Activated naive CD8-positive, alpha-beta T cell (primary cell): ENCODE results near the gene FERMT2.

ENCODE experiments used
- H3K27ac Mint-ChIP-seq: one replicate; pipeline ENCODE4 v1.8.0; 2021; ENCODE audit warnings: mixed read lengths
- H3K27me3 Mint-ChIP-seq: one replicate; pipeline ENCODE4 v1.8.0; 2021; ENCODE audit warnings: mixed read lengths
- H3K36me3 Mint-ChIP-seq: one replicate; pipeline ENCODE4 v1.8.0; 2021; ENCODE audit warnings: mixed read lengths
- H3K4me1 Mint-ChIP-seq: one replicate; pipeline ENCODE4 v1.8.0; 2021; ENCODE audit warnings: low read depth, mixed read lengths
- H3K4me3 Mint-ChIP-seq: one replicate; pipeline ENCODE4 v1.8.0; 2021; ENCODE audit warnings: mild to moderate bottlenecking, mixed read lengths
- H3K9me3 Mint-ChIP-seq: one replicate; pipeline ENCODE4 v1.8.0; 2021; ENCODE audit warnings: low read depth, mixed read lengths

Gene FERMT2, protein sequence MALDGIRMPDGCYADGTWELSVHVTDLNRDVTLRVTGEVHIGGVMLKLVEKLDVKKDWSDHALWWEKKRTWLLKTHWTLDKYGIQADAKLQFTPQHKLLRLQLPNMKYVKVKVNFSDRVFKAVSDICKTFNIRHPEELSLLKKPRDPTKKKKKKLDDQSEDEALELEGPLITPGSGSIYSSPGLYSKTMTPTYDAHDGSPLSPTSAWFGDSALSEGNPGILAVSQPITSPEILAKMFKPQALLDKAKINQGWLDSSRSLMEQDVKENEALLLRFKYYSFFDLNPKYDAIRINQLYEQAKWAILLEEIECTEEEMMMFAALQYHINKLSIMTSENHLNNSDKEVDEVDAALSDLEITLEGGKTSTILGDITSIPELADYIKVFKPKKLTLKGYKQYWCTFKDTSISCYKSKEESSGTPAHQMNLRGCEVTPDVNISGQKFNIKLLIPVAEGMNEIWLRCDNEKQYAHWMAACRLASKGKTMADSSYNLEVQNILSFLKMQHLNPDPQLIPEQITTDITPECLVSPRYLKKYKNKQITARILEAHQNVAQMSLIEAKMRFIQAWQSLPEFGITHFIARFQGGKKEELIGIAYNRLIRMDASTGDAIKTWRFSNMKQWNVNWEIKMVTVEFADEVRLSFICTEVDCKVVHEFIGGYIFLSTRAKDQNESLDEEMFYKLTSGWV

DNA sequence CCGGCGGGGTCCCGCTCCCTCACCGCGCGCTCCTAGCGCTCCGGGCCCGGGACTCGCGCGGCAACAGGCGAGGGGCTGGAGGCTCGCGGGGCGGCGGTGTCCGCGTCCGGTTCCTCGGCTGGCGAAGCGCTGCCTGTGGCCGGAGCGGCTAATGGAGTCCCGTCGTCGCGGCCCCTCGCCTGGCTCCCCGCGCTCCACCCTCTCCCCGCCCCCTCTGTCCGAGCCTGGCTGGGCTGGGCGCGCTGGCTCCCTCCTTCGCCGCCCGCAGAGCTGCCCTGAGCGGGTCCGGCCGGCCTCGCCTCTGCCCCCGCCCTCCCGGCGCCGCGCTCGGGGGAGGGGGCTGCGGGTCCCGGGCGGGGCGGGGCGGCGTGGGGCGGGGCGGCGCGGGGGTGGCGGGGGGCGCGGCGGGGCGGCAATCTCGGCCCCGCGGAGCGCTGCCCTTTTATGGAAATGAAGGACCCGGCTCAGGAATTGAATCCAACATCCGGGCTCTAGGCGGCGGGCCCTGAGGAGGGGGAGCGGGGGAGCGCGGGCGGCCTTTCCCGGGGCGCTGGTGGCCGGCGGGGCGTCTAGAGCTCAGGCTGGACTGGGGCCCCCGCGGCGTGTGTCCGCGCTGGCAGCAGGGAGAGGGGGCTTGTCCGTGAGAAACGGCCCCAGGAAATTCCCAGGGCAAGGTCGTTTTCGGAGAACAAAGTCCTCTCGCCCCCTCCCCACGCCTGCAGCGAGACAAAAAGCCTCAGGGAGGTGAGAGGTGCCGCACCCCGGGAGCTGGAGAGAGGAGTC, at the start of gene FERMT2:
FERMT2 (minus strand) TSS at position 153 of the 783 bp plus-strand sequence. CDS start 482 bp downstream, outside the sequence.
- Mint-ChIP-seq H3K36me3 (no peaks in the 10 kb centered on the region), H3K27me3 (peaks cover 39% of the 10 kb centered on the region), H3K4me1 (peaks cover 21% of the 10 kb centered on the region), H3K9me3 (no peaks in the 10 kb centered on the region), H3K27ac (no peak within 1 kb of the TSS), H3K4me3 (peak within 1 kb of the TSS; percentile 74)

DNA sequence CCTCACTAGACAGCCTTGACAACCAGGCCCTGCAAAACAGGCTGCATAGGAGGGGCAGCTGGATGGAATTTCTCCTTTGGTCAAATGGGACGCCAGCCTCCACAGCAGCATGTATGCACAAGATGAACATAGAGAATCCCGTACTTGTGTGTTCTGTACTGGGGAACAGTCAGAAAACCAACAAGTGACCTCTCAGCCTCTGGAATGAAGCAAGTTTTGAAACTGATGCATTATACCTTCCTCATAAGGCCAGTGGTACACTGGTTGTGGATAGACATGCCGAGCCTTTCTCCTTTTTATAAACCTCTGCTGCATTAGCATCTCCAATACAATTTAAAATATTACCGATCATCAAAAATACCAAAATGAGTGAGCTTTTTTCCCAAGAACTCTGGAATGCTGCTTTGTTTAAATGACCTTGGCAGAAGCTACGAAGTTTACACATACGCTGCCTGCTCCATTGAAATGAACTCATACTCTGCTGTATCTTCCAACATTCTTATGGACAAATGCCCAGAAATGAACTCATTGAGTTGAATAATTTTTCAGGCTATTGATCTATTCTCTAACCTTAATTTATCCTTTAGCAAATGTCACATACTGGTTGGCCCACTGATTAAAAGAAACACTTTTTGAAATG, 47.6 kb upstream of the FERMT2 start:
- peaks cover 2% of the 10 kb centered on the region for H3K27me3 Mint-ChIP-seq
- H3K36me3 Mint-ChIP-seq = peaks cover 5% of the 10 kb centered on the region
- H3K9me3 Mint-ChIP-seq = no peaks in the 10 kb centered on the region
- H3K4me3 Mint-ChIP-seq = no peak overlapping the region
- no peak overlapping the region for H3K27ac Mint-ChIP-seq
- H3K4me1 Mint-ChIP-seq = no peaks in the 10 kb centered on the region

DNA sequence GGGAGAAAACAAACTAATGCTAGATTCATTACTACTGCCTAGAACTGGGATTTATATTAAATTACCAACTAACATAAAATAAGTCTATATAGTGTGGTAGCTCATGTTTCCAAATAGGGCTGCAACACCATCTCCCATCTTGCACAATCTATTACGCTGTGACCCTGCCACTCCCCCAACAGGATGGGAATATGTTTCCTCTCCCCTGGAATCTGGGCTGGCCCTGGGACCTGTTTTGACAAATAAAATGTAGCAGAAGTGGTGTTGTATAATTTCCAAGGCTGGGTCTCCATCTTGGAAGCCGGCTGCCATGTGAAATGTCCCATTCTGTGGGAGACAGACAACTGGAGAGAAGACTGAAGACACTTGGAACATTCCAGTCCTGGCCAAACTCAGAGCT, 45.6 kb upstream of the FERMT2 start:
- Mint-ChIP-seq H3K9me3 (no peaks in the 10 kb centered on the region), H3K36me3 (peaks cover 5% of the 10 kb centered on the region), H3K27ac (no peak overlapping the region), H3K27me3 (peaks cover 2% of the 10 kb centered on the region), H3K4me1 (no peaks in the 10 kb centered on the region), H3K4me3 (no peak overlapping the region)

DNA sequence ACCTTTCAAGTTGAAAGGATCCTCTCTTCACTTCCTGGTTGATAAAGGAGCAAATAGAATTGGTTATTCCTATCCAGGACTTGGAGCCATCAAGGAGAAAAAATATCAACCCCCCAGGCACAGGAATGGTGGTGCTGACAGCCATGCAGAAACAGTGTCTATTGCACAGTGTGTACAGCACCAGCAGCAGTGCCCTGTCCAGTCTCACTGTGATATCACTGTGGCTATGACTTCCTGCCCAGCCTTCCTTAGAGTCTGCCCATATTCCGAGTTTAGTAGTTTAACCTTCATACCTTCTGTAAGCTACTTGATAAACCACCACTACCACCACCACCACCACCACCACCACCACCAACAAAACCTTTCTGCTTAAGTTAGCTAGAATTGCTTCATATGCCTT, 45.1 kb upstream of the FERMT2 start:
- H3K27ac Mint-ChIP-seq = no peak overlapping the region
- H3K27me3 Mint-ChIP-seq = peaks cover 2% of the 10 kb centered on the region
- no peaks in the 10 kb centered on the region for H3K9me3 Mint-ChIP-seq
- H3K4me3 Mint-ChIP-seq = no peak overlapping the region
- peaks cover 5% of the 10 kb centered on the region for H3K36me3 Mint-ChIP-seq
- H3K4me1 Mint-ChIP-seq = no peaks in the 10 kb centered on the region

DNA sequence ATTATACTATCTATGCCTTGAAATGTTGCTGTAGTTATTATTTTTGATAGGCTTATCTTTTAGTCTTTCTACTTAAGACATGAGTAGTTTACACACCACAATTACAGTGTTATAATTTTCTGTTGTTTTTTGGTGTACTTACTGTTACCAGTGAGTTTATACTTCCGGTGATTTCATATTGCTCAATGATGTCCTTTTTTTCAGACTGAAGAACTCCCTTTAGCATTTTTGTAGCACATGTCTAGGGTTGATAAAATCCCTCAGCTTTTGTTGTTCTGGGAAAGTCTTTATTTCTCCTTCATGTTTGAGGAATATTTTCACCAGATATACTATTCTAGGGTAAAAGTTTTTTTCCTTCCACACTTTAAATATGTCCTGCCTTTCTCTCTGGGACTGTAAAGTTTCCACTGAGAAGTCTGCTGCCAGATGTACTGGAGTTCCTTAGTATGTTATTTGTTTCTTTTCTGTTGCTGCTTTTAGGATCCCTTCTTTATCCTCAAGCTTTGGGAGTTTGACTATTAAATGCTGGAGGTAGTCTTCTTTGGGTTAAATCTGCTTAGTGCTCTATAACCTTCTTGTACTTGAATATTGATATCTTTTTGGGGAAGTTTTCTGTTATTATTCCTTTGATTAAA, 41.5 kb upstream of the FERMT2 start:
- H3K27me3 Mint-ChIP-seq = peaks cover 2% of the 10 kb centered on the region
- peaks cover 3% of the 10 kb centered on the region for H3K36me3 Mint-ChIP-seq
- H3K27ac Mint-ChIP-seq = no peak overlapping the region
- no peaks in the 10 kb centered on the region for H3K4me1 Mint-ChIP-seq
- no peak overlapping the region for H3K4me3 Mint-ChIP-seq
- no peaks in the 10 kb centered on the region for H3K9me3 Mint-ChIP-seq

DNA sequence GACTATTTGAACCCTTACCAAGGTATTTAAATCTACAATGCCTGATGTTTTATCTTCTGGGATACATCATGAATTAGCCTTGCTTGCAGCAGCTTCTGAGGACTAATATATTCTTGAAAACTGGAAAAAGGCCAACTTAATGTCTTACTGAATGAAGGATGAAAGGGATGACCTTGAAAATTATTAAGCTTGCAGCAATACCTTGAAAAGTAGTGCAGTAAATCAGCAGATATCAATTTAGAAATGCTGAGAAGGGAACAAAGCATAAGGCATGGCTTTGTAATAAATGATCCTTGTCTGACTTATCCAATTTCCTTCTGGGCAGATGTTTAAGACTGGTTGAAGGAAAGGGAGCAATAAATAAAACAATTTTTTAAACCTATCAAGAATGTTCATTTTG, 37.3 kb upstream of the FERMT2 start:
- no peaks in the 10 kb centered on the region for H3K4me1 Mint-ChIP-seq
- no peaks in the 10 kb centered on the region for H3K27me3 Mint-ChIP-seq
- H3K4me3 Mint-ChIP-seq = no peak overlapping the region
- peaks cover 2% of the 10 kb centered on the region for H3K36me3 Mint-ChIP-seq
- no peaks in the 10 kb centered on the region for H3K9me3 Mint-ChIP-seq
- H3K27ac Mint-ChIP-seq = no peak overlapping the region

DNA sequence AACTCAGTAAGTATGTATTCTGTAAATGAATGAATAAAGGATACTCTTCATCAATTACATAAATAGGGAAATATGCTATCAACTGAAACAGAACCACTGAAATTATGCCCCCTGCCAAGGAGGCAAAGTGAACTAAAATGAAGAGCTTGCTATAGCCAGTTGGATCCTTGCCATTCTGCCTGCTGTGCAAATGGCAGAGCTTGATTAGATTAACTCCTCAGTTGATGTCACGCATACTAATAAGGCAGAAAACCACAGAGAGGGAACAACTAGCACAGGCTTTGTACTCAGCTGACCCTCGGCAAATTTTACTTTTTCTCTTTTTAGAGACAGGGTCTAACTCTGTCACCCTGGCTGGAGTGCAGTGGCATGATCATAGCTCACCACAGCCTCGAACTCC, 36.7 kb upstream of the FERMT2 start:
- no peaks in the 10 kb centered on the region for H3K9me3 Mint-ChIP-seq
- H3K4me3 Mint-ChIP-seq = no peak overlapping the region
- peaks cover 2% of the 10 kb centered on the region for H3K36me3 Mint-ChIP-seq
- H3K27me3 Mint-ChIP-seq = no peaks in the 10 kb centered on the region
- H3K27ac Mint-ChIP-seq = no peak overlapping the region
- no peaks in the 10 kb centered on the region for H3K4me1 Mint-ChIP-seq

DNA sequence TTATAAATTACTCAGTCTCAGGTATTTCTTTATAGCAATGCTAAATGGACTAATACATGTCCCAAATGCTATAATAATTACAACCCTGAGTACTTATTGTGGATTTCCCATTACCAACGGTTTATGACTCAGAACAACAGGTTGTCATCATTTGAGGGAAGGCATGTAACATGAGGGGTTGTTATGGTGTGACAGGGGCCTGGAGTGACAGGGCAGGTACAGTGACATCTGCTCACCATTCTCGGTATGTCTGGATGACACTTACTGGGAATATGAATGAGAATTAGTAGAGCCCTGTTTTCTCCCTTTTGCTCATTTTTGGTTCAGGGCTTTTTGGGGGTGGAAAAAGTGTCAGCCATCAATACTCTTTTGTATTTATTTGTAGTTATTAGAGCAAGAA, 36.2 kb upstream of the FERMT2 start:
- Mint-ChIP-seq H3K36me3 (peaks cover 2% of the 10 kb centered on the region), H3K4me3 (no peak overlapping the region), H3K4me1 (no peaks in the 10 kb centered on the region), H3K27ac (no peak overlapping the region), H3K27me3 (no peaks in the 10 kb centered on the region), H3K9me3 (no peaks in the 10 kb centered on the region)

DNA sequence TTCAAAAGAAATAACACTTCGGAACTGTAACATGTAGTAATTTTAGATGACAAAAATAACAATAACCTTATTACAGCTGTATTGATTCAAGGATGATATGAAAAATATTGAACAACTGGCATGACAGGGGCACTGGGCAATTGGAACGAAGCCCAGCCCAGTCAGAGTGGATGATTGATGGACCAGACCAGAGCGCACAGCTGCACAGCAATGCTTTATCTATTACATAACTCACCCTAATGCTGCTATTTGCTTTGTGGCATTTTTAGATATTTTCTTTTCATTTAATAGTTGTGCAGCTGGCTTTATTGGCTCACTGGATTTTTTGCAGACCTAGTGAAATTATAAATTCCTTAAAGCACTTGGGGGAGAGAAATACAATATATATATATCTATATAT, 26.9 kb upstream of the FERMT2 start:
- H3K27me3 Mint-ChIP-seq = peaks cover 2% of the 10 kb centered on the region
- no peak overlapping the region for H3K4me3 Mint-ChIP-seq
- H3K4me1 Mint-ChIP-seq = no peaks in the 10 kb centered on the region
- H3K27ac Mint-ChIP-seq = no peak overlapping the region
- H3K9me3 Mint-ChIP-seq = no peaks in the 10 kb centered on the region
- H3K36me3 Mint-ChIP-seq = peaks cover 4% of the 10 kb centered on the region

DNA sequence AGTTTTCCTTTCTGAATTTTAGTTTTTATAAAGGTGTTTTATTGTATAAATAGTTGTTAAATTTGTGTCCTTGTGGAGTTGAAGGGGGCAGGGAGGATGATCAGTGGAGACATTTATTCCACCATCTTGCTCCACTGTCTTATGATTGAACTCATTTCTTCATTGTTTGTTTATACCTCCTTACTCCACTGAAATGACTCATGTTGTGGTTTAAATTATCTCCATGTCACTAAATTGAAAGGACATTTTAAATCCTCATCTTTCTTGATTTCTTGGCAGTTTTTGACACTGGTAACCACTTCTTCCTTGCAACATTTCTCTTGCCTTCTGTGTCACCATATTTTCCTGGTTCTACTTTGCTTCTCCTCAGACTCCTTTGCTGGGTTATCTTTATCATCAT, 23.6 kb upstream of the FERMT2 start:
- peaks cover 6% of the 10 kb centered on the region for H3K9me3 Mint-ChIP-seq
- H3K4me3 Mint-ChIP-seq = no peak overlapping the region
- H3K4me1 Mint-ChIP-seq = no peaks in the 10 kb centered on the region
- peaks cover 4% of the 10 kb centered on the region for H3K36me3 Mint-ChIP-seq
- no peak overlapping the region for H3K27ac Mint-ChIP-seq
- peaks cover 6% of the 10 kb centered on the region for H3K27me3 Mint-ChIP-seq

DNA sequence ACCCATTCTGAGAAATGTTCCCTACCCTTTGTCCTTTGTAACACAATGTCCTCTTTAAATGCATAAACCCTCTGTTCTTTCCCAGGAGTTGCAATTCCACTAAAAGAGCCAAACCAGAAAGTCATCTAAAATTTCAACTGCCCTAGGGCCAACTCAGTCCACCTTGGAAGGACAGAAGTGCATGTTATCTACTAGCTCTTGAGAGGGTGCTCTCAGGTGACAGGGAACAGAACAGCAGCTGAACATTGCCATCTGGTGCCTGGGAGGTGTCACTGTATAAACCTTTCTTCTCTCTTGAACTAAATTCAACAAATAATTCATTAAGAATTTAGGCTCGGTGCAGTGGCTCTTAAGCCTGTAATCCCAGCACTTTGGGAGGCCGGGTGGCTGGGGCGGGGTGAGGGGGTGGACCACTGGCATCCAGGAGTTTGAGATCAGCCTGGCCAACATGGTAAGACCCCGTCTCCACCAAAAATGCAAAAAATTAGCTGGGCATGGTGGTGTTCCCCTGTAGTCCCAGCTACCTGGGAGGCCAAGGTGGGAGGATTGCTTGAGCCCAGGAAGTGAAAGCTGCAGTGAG, 10.3 kb upstream of the FERMT2 start:
- no peaks in the 10 kb centered on the region for H3K9me3 Mint-ChIP-seq
- H3K27me3 Mint-ChIP-seq = no peaks in the 10 kb centered on the region
- no peaks in the 10 kb centered on the region for H3K36me3 Mint-ChIP-seq
- H3K27ac Mint-ChIP-seq = no peak overlapping the region
- H3K4me3 Mint-ChIP-seq = no peak overlapping the region
- H3K4me1 Mint-ChIP-seq = peaks cover 3% of the 10 kb centered on the region

DNA sequence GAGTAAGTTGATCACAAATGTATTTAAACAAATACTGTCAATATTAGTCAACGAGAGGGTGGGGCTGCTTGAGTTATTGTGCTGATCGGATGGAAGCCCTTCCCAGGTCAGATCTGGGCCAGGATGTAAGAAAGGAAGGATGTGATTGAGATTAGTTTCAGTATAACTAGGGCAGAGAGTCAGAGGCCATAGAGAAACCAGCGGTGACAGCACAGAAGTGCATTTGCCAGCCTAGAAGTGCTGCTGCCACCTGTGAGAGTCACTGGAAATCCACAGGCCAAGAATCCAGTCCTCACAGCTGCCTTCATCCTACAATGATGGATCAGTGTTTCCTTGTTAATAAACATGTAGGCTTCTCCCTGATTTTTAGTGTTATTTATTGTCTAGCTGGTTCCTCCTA, 9.8 kb upstream of the FERMT2 start:
- Mint-ChIP-seq H3K27ac (no peak overlapping the region), H3K4me3 (no peak overlapping the region), H3K4me1 (peaks cover 3% of the 10 kb centered on the region), H3K27me3 (no peaks in the 10 kb centered on the region), H3K9me3 (no peaks in the 10 kb centered on the region), H3K36me3 (no peaks in the 10 kb centered on the region)

DNA sequence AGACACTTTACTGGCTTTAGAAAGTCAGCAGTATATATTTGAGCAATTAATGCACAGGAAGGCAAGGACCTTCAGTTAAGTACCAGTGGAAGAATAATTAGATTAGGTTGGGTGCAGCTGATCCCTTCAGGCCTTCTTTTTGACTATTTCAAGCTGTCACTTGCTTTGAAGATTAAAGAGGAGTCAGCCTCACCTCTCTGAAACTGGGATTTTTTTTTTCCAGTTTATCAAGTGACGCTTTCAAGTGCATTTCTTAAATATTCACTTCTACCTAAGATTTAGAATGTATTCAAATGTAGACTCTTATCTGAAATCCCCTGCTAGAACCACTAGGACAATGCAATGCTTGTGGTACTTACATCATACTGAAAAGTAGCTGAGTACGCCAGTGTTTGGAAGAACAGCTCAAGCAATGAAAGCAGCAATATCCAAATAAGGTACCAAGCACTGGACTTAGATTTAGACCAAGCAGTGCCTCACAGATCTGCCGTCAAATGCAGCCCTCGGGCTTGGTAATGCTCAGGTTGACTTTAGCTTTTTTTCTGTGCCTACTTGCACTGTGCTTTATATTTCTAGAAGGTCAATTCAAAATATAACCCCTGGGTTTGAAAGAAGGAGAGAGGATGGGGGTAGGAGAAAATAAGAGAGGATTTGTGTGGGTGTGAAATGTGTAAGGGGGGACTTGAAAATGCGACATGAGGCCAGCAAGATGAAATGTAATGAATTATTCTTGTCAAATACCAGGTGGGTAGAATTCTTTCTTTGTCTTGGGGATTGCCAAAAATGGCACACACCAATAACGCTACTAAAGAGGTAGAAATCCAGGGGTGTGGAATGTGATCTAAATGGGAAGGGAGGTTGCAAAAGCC, 3.7 kb upstream of the FERMT2 start:
- Mint-ChIP-seq H3K4me3 (no peak overlapping the region), H3K36me3 (no peaks in the 10 kb centered on the region), H3K4me1 (peaks cover 14% of the 10 kb centered on the region), H3K9me3 (no peaks in the 10 kb centered on the region), H3K27me3 (peaks cover 16% of the 10 kb centered on the region), H3K27ac (no peak overlapping the region)
